GM19043 (cell line): ENCODE measurements around the gene CEL.
"Not testable (repeated sequence)": the region's sequence is repeated elsewhere in the genome, so short reads cannot be mapped to it uniquely, and the experiment has no call there.

Experiments
- ATAC-seq: cut with Tn5 transposase; IDR thresholded peaks from one replicate; pipeline ENCODE4 v1.9.1; 2021; ENCODE audit warnings: low read depth; ENCODE audit not compliant: unreplicated experiment

The CEL gene

DNA sequence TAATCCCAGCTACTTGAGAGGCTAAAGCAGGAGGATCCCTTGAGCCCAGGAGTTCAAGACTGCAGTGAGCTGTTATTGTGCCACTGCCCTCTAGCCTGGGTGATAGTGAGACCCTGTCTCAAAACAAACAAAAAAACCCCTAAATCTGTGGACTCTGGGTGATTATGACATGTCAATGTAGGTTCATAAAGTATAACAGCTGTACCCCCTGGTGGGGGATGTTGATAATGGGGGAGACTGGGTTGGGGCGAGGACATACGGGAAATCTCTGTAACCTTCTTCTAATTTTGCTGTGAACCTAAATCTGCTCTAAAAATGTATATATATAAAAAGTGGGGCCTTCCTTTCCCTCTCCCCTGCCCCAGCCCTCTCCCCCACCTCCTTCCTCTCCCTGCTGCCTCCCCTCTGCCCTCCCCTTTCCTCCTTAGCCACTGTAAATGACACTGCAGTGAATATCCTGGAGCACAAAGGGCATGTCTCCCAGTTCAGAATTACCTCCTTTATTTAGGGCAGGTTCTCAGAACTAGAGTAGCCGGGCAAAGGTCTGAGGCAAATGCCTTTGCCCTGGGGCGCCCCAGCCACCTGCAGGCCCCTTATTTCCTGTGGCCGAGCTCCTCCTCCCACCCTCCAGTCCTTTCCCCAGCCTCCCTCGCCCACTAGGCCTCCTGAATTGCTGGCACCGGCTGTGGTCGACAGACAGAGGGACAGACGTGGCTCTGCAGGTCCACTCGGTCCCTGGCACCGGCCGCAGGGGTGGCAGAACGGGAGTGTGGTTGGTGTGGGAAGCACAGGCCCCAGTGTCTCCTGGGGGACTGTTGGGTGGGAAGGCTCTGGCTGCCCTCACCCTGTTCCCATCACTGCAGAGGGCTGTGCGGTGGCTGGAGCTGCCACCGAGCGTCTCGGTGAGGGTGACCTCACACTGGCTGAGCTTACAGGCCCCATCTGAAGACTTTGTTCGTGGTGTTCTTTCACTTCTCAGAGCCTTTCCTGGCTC, 19.3 kb downstream of the CEL start:
- not testable (repeated sequence) for ATAC-seq

DNA sequence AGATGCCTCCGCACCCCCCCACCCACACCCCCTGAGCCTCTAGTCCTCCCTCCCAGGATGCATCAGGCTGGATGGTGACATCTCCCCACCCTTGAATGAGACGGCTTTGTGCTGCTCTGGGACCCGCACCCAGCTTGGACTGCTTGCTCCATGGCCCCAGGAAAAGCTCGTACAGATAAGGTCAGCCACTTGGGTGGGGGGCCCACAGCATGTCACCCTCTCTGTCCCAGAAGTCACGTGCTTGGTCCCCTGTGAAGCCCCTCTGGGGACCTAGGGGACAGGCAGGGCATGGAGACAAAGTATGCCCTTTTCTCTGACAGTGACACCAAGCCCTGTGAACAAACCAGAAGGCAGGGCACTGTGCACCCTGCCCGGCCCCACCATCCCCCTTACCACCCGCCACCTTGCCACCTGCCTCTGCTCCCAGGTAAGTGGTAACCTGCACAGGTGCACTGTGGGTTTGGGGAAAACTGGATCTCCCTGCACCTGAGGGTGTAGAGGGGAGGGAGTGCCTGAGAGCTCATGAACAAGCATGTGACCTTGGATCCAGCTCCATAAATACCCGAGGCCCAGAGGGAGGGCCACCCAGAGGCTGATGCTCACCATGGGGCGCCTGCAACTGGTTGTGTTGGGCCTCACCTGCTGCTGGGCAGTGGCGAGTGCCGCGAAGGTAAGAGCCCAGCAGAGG, 20.3 kb downstream of the CEL start:
- ATAC-seq: not testable (repeated sequence)

DNA sequence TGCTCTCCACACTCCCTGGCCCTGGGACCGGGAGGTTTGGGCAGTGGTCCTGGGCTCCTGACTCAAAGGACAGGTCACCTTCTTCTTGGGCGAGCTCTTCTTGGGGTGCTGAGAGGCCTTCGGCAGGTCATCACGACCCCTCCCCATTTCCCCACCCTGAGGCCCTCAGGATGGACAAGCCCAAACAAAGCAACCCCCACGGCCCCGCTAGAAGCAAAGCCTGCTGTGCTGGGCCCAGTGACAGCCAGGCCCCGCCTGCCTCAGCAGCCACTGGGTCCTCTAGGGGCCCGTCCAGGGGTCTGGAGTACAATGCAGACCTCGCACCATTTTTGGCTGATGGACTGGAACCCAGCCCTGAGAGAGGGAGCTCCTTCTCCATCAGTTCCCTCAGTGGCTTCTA, 21.9 kb downstream of the CEL start:
- ATAC-seq: not testable (repeated sequence)

DNA sequence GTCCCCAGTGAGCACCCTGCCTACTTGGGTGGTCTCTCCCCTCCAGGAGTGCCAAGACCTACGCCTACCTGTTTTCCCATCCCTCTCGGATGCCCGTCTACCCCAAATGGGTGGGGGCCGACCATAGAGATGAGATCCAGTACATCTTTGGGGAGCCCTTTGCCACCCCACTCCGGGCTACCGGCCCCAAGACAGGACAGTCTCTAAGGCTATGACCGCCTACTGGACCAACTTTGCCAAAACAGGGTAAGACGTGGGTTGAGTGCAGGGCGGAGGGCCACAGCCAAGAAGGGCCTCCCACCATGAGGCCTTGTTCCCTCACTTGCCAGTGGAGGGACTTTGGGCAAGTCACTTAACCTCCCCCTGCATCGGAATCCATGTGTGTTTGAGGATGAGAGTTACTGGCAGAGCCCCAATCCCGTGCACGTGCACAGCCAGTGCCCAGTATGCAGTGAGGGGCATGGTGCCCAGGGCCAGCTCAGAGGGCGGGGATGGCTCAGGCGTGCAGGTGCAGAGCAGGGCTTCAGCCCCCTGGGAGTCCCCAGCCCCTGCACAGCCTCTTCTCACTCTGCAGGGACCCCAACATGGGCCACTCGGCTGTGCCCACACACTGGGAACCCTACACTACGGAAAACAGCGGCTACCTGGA, 24.6 kb downstream of the CEL start:
- ATAC-seq: not testable (repeated sequence)

DNA sequence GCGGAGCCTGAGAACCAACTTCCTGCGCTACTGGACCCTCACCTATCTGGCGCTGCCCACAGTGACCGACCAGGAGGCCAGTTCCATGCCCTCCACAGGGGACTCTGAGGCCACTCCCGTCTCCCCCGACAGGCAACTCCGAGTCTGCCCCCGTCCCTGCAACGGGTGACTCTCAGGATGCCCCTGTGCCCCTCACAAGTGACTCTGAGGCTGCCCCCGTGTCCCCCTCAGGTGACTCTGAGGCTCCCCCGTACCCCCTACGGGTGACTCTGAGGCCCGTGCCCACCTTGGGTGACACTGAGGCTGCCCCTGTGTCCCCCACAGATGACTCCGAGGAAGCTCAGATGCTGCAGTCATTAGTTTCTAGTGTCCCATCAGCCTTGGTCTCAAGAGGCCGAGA, 25.1 kb downstream of the CEL start:
- no peak for ATAC-seq

- ATAC-seq: no peak
Observed at GRCh38 chr9:133087429-133088145, 25.8 kb downstream of the CEL start.

- no peak for ATAC-seq
Observed at GRCh38 chr9:133088146-133088750, 26.5 kb downstream of the CEL start.

- no peak for ATAC-seq
Observed at GRCh38 chr9:133088756-133089155, 27.0 kb downstream of the CEL start.

DNA sequence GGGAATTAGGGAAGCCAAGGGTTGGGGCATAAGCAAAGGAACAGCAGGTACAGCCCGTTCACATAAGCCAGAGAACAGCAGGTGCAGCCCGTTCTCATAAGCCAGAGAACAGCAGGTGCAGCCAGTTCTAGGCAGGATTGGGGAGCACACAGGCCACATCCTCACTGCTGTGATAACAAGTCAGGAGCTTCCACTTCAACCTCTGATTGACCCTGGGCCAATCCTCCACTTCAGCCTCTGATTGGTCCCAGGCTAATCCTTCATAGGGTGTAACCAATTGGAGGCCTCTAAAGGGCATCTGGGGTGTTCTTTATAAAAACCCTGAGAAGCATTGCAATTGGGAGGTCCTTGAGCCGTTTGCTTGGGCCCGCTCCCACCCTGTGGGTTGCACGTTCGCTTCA, 27.5 kb downstream of the CEL start:
- no peak for ATAC-seq

DNA sequence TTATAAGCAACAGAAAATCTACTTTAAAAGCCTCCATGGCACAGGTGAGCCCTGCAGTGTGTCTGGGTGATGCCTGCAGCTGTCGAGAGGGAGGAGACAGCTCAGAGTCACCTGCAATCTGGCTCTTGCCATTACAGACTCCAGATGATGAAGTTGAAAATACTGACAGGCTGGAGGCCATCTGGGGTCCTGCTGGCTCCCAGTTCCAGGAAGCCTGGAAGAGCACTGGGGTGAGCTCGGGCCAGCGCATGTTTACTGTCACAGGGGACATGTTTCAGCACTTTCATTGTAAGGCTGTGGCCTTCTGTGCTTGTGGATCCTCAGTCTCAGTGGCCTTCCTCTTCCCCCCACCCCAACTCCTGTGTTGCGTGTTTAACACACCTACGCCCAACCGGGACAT, 28.4 kb downstream of the CEL start:
- no peak for ATAC-seq

DNA sequence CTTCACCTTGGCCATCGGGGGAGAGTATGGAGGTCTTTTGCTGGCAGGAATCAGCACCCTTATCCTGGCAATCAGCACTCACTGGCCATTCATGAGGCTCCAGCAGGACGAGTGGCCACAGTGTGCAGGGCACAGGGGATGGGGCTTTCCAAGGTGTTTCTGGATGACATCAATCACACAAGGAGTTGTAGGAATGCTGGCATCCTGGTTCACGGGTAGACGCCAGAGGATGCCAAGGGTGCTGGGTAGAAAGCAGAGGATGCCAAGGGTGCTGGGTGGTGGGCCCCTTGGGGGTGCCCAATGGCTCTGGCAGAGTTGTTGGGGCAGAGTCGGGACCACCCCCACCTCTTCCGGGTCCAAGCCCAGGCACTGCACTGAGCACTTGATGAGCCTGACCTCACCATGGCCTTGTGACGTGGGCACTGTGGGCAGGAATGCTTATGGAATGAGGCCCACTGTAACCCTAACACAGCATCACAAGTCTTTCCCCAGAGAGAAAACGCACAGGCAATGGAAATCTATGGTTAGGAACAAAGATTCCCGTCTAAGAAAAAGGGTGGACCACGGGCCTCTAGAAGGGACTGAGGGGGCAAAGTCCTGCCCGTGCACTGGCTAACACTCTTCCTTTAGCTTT, 29.1 kb downstream of the CEL start:
- ATAC-seq: no peak

DNA sequence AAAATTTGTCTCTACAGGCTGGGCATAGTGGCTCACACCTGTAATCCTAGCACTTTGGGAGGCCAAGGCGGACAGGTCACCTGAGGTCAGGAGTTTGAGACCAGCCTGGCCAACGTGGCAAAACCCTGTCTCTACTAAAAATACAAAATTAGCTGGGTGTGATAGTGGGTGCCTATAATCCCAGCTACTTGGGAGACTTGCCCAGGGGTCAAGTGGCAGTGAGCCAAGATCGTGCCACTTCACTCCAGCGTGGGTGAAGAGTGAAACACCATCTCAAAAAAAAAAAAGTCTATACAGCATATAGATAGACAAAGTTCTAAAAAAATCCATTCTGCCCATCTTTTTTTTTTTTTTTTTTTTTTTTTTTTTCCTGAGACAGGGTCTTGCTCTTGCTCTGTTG, 32.6 kb downstream of the CEL start:
- not testable (repeated sequence) for ATAC-seq

GRCh38 chr9:133094842-133095393, 33.1 kb downstream of the CEL start:
- ATAC-seq: no peak

GRCh38 chr9:133098104-133098754, 36.4 kb downstream of the CEL start:
- no peak for ATAC-seq

DNA sequence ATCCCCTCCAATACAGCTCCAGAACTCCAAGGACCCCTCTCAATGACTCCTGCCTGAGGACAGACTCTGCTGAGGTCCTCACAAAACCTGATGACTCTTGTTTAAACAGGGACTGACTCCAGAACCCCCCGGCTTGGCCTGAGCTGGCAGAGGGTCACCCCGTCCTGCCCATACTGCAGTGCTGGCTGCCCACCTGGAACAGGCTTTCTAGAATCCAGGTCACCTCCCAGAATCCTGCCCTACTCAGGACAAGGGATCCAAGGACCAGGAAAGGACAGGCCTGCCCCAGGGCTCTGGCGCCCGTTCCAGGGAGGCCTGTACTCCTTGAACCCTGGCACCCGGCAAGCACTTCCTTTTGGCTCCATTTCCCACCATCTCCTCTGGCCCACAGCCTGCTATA, 37.1 kb downstream of the CEL start:
- no peak for ATAC-seq

- no peak for ATAC-seq
Observed at GRCh38 chr9:133099726-133100505, 38.1 kb downstream of the CEL start.

- ATAC-seq: no peak
Observed at GRCh38 chr9:133100506-133101355, 39.0 kb downstream of the CEL start.
